Ishikawa (cell line): ENCODE measurements around the gene CLEC2B.

Experiments used
- CEBPB ChIP-seq: IDR thresholded peaks from 2 replicates; pipeline ENCODE4 v1.6.1; 2012
- CREB1 ChIP-seq: IDR thresholded peaks from 2 replicates; pipeline ENCODE4 v1.6.1; 2012; ENCODE audit warnings: low read depth
- EGR1 ChIP-seq: IDR thresholded peaks from 2 replicates; pipeline ENCODE4 v1.6.1; 2012
- EP300 ChIP-seq: IDR thresholded peaks from 2 replicates; pipeline ENCODE4 v1.6.1; 2012; ENCODE audit warnings: borderline replicate concordance
- MAX ChIP-seq: IDR thresholded peaks from 2 replicates; pipeline ENCODE4 v1.6.1; 2012
- RAD21 ChIP-seq: IDR thresholded peaks from 2 replicates; pipeline ENCODE4 v1.6.1; 2012; ENCODE audit warnings: low read depth
- REST ChIP-seq: IDR thresholded peaks from 2 replicates; pipeline ENCODE4 v1.6.1; 2012; ENCODE audit warnings: low read depth, mild to moderate bottlenecking
- TAF1 ChIP-seq: IDR thresholded peaks from 2 replicates; pipeline ENCODE4 v1.6.1; 2012; ENCODE audit warnings: low read depth, mild to moderate bottlenecking
- TCF12 ChIP-seq: IDR thresholded peaks from 2 replicates; pipeline ENCODE4 v1.6.1; 2012; ENCODE audit warnings: low read depth
- TEAD4 ChIP-seq: IDR thresholded peaks from 2 replicates; pipeline ENCODE4 v1.6.1; 2012
- USF1 ChIP-seq: IDR thresholded peaks from 2 replicates; pipeline ENCODE4 v1.6.1; 2012
- YY1 ChIP-seq: IDR thresholded peaks from 2 replicates; pipeline ENCODE4 v1.6.1; 2012; ENCODE audit warnings: low read depth

- TF ChIP-seq RAD21 (no peak), EP300 (no peak), CEBPB (no peak), TAF1 (no peak), MAX (no peak), USF1 (no peak), YY1 (no peak), REST (no peak), TCF12 (no peak), CREB1 (no peak), TEAD4 (no peak), EGR1 (no peak)
Observed at GRCh38 chr12:9809866-9810265, 59.3 kb downstream of the CLEC2B start.
